ENCODE measurements around the gene TADA2B.

DNA sequence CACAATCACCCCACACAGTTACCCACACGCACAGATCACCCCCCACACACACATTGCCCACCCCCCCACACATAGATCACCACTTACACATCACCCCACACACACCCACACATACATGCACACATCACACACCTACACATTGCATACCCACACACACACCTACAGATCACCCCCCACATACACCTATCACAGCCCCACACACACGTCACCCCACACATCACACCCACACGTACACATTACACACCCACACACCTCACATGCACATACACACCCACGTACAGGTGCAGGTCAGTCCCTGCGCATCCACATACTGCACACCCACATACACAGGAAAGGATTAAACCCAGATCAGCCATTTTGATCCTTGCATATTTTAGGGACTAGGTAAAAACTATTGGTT is 15.3 kb upstream of the TADA2B start:
- TF ChIP-seq CBX2 (IDR thresholded peaks at IDR 0.05; ENCODE audit: borderline replicate concordance, low read depth) = no peak
- TF ChIP-seq POLR2A (IDR thresholded peaks at IDR 0.05; ENCODE audit: low read length) = no peak
- no peak for TF ChIP-seq SREBF2 (IDR thresholded peaks at IDR 0.05)
- no peak for TF ChIP-seq EP300 (IDR thresholded peaks at IDR 0.05)
- no peak for TF ChIP-seq CTCF (IDR thresholded peaks at IDR 0.05)
- no peak for TF ChIP-seq ELK1 (IDR thresholded peaks at IDR 0.05; ENCODE audit: low read depth, low read length)
- no peak for TF ChIP-seq CEBPB (IDR thresholded peaks at IDR 0.05)
- TF ChIP-seq CHD2 (IDR thresholded peaks at IDR 0.05; ENCODE audit: low read length, partially characterized antibody) = no peak
- no peak for TF ChIP-seq NPAS2 (CRISPR knock-in tag; IDR thresholded peaks at IDR 0.05; ENCODE audit: borderline replicate concordance)
- no peak for TF ChIP-seq RFX5 (IDR thresholded peaks at IDR 0.05)
- TF ChIP-seq FOSL2 (IDR thresholded peaks at IDR 0.05) = no peak
- TF ChIP-seq FOSL2 (CRISPR knock-in tag; IDR thresholded peaks at IDR 0.05) = no peak
- no peak for TF ChIP-seq SMC3 (IDR thresholded peaks at IDR 0.05)

Data from A549 (cell line).